Colonic mucosa (tissue), 4 donors: ENCODE results near the gene L3MBTL2. TPM values are rescaled to one million over a fixed set of nuclear protein-coding genes. Genes with fewer than 3 reads are reported as not detected.

ENCODE experiments used
- DNase-seq: peaks from one replicate; pipeline ENCODE4 v3.0.0-alpha.2; 2020
- H3K27ac ChIP-seq: fragments of 200-600 bp; one replicate; pipeline ENCODE4 v1.8.0; 2021
- H3K27me3 ChIP-seq: fragments of 200-600 bp; one replicate; pipeline ENCODE4 v1.8.0; 2021
- H3K36me3 ChIP-seq: fragments of 200-600 bp; one replicate; pipeline ENCODE4 v1.8.0; 2021
- H3K4me1 ChIP-seq: fragments of 200-600 bp; one replicate; pipeline ENCODE4 v1.8.0; 2021; ENCODE audit warnings: mild to moderate bottlenecking
- H3K4me3 ChIP-seq: fragments of 200-600 bp; one replicate; pipeline ENCODE4 v1.8.0; 2021
- H3K9ac ChIP-seq, 2 donors: one replicate each; pipeline ENCODE4 v1.7.0; 2013; ENCODE audit warnings: control low read depth in 2 of 2, low read depth in 2 of 2, low read length in 2 of 2
- H3K9me3 ChIP-seq: fragments of 200-600 bp; one replicate; pipeline ENCODE4 v1.8.0; 2021
- CTCF ChIP-seq: fragments of 200-600 bp; IDR thresholded peaks from one replicate; pipeline ENCODE4 v1.8.0; 2022; ENCODE audit warnings: antibody characterized with exemption, mild to moderate bottlenecking
- intact Hi-C: fragments of 100-400 bp; cut with DNase I; formaldehyde crosslinking; loops from one replicate; pipeline ENCODE4 v1.14.1; 2022
- total RNA-seq, 2 donors: library from RNA; stranded (reverse); fragmentation: NEBNext Ultra II Directional in 1 of 2; extraction: Animal tissue kit (Norgen Biotek cat#: 25700) in 1 of 2; gene quantifications; one replicate each; pipeline ENCODE4 v1.2.1, GENCODE V29; 2021
- donor health status: healthy.
- donor health status: DM: no; HTN: no; CAD: no.
- donor health status: DM: no; HTN: no; CAD: no.

The L3MBTL2 gene
- total RNA-seq, 2 donors from 2014 or later, result 13.2 to 27.9 TPM

DNA sequence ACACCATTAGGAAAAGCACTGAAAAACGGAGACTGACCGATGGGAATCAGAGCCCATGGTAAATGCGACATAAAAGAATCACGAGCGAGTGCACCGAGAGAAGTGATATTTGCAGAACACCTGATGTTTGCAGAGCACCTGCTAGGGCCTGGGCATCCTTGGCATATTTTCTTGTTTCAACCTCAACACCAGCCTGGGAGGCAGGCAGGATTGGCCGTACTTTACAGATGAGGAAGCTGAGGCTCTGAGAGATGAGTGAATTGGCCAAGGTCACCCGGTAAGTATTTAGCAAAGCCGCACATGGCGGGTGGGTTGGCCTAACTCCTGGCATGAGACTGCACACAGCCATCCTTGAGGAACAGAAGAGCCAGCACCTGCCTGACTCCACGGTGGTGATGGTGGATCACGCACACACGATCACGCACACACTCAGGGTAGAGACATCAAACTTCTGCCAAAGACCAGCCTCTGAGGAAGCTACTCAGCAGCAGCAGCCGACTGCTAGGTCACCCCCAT, 57.2 kb downstream of the L3MBTL2 start:
- Histone ChIP-seq H3K27ac (no peak overlapping the region), H3K9ac (no peak overlapping the region), H3K36me3 (peaks cover 9% of the 10 kb centered on the region), H3K4me3 (no peak overlapping the region), H3K27me3 (no peaks in the 10 kb centered on the region), H3K4me1 (no peaks in the 10 kb centered on the region), H3K9me3 (no peaks in the 10 kb centered on the region)
- TF ChIP-seq CTCF, result no peak
- intact Hi-C loops, result no loop called here
- DNase-seq, result no peak

DNA sequence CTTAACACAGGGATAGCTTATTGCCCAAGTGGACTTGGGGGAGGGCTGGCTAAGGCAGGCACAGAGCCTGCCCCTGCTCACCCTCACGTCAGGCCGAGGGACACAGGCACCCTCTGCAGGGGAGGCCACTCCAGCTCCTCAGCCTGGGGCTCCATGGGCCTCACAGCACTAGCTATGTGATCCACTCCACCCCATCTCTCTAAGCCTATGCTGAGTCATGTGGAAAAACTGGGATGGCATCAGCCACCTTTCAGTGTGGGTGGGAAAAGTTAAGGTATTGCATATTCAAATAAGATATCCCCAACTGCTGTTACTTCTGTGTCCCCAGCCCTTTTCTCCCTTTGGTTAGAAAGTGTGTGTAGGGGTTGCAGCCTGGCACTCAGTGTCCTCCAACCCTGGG, 58.6 kb downstream of the L3MBTL2 start:
- no peak overlapping the region for H3K4me3 ChIP-seq
- H3K9ac ChIP-seq, result no peak overlapping the region
- TF ChIP-seq CTCF, result no peak
- no peak overlapping the region for H3K27ac ChIP-seq
- no peaks in the 10 kb centered on the region for H3K9me3 ChIP-seq
- DNase-seq, result no peak
- intact Hi-C loops, result no loop called here
- H3K27me3 ChIP-seq, result no peaks in the 10 kb centered on the region
- peaks cover 12% of the 10 kb centered on the region for H3K36me3 ChIP-seq
- H3K4me1 ChIP-seq, result no peaks in the 10 kb centered on the region

DNA sequence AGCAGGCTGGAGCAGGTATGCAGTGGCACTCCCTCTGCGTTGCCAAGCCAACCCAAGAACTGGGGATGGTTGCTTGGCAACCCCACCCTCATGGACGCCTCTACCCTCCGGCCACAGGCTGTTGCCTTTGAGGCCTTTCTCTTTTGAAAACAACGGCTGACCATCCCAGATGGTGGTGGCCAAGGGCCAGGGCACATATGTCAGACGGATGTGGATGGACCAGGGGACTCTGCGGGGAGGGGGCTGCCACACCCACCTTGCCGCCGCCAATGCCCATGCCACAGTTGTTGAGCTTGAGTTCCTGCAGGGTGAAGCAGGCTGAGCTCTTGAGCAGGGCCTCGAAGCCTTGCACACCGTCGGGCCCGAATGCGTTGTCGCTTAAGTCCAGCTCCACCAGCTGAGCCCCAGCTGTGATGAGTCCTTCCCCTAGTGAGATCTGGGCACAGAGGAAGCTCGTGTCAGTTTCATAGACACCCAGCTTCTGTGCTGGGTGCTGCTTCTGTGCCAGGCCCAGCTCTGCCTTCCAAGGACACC, 59.4 kb downstream of the L3MBTL2 start:
- H3K4me3 ChIP-seq, result no peak overlapping the region
- H3K9ac ChIP-seq, result no peak overlapping the region
- H3K27me3 ChIP-seq, result no peaks in the 10 kb centered on the region
- intact Hi-C loops, result no loop called here
- no peak for TF ChIP-seq CTCF
- no peak for DNase-seq
- no peaks in the 10 kb centered on the region for H3K4me1 ChIP-seq
- H3K9me3 ChIP-seq, result no peaks in the 10 kb centered on the region
- no peak overlapping the region for H3K27ac ChIP-seq
- peaks cover 12% of the 10 kb centered on the region for H3K36me3 ChIP-seq

DNA sequence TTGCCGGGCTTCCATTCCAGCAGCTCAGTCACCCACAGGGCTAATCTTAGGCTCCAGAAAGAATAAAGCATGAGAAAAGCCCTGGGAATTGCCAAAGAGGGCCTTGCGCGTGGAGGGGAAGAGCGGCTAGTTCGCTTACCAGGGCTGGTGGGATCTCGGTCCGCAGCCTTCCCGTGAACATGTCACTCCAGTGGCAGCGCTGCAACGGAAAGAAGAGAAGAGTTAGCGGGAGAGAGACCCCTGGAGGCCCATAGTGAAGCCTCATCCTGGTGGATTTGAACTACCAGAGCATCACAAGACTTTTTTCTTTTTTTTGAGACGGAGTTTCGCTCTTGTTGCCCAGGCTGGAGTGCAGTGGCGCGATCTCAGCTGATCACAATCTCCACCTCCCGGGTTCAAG, 62.8 kb downstream of the L3MBTL2 start:
- H3K36me3 ChIP-seq, result peaks cover 12% of the 10 kb centered on the region

DNA sequence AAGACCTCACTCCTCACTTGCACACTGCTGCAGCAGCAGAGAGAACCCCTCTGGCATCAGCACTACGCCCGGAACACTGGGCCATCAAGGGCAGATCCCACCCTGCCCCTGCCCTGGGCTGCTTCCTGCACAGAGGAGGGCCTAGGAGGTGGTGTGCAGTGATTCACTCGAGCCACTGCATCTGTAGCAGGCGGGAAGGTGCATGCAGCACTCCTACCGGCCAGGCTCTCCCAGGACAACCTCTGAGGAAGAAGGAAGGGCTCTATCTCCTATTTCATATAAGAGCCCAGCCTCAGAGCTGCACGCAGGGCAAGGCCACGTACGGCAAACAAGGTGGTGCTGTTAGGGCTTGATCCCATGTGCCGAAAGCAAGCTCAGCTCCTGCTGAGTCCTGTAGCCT, 66.7 kb downstream of the L3MBTL2 start:
- no peaks in the 10 kb centered on the region for H3K4me1 ChIP-seq
- H3K27ac ChIP-seq, result no peak overlapping the region
- H3K9me3 ChIP-seq, result no peaks in the 10 kb centered on the region
- no peak for TF ChIP-seq CTCF
- H3K9ac ChIP-seq, result no peak overlapping the region
- H3K36me3 ChIP-seq, result peaks cover 4% of the 10 kb centered on the region
- no peak for DNase-seq
- H3K27me3 ChIP-seq, result no peaks in the 10 kb centered on the region
- H3K4me3 ChIP-seq, result no peak overlapping the region
- intact Hi-C loops, result no loop called here

More for the DNA sequence above, 62.8 kb downstream of the L3MBTL2 start:
- H3K27ac ChIP-seq, result no peak overlapping the region
- intact Hi-C loops, result no loop called here
- TF ChIP-seq CTCF, result no peak
- H3K27me3 ChIP-seq, result no peaks in the 10 kb centered on the region
- no peaks in the 10 kb centered on the region for H3K4me1 ChIP-seq
- H3K9me3 ChIP-seq, result no peaks in the 10 kb centered on the region
- no peak overlapping the region for H3K9ac ChIP-seq
- H3K4me3 ChIP-seq, result no peak overlapping the region
- DNase-seq, result no peak
